SIG-M5 (cell line): Measurements from ENCODE around the gene TMEM62.
"Not testable (repeated sequence)": the region's sequence is repeated elsewhere in the genome, so short reads cannot be mapped to it uniquely, and the experiment has no call there.

Experiments
- DNase-seq: peaks from one replicate; lab custom pipeline; 2025; lab: John Stamatoyannopoulos, UW

Gene TMEM62

GRCh38 chr15:43209059-43209824, 75.9 kb downstream of the TMEM62 start:
- no peak for DNase-seq

- DNase-seq = no peak
Observed at GRCh38 chr15:43210172-43210745, 76.9 kb downstream of the TMEM62 start.

- DNase-seq = no peak
Observed at GRCh38 chr15:43210807-43211206, 77.4 kb downstream of the TMEM62 start.

GRCh38 chr15:43211224-43211735, 77.9 kb downstream of the TMEM62 start:
- no peak for DNase-seq

- DNase-seq = no peak
Observed at GRCh38 chr15:43212299-43212698, 78.9 kb downstream of the TMEM62 start.

GRCh38 chr15:43212951-43213350, 79.6 kb downstream of the TMEM62 start:
- no peak for DNase-seq

- no peak for DNase-seq
Observed at GRCh38 chr15:43213466-43213865, 80.1 kb downstream of the TMEM62 start.

- DNase-seq = no peak
Observed at GRCh38 chr15:43214169-43214568, 80.8 kb downstream of the TMEM62 start.

GRCh38 chr15:43214592-43215295, 81.4 kb downstream of the TMEM62 start:
- DNase-seq = no peak

GRCh38 chr15:43215961-43216360, 82.6 kb downstream of the TMEM62 start:
- DNase-seq = no peak

- DNase-seq = no peak
Observed at GRCh38 chr15:43218908-43219706, 85.7 kb downstream of the TMEM62 start.

- no peak for DNase-seq
Observed at GRCh38 chr15:43219929-43220928, 86.8 kb downstream of the TMEM62 start.

GRCh38 chr15:43220991-43221403, 87.6 kb downstream of the TMEM62 start, which contains the start of gene EPB42:
EPB42 (minus strand) TSS chr15:43221018; CDS start chr15:43220825, 193 bp downstream.
- DNase-seq = no peak

- no peak for DNase-seq
Observed at GRCh38 chr15:43221422-43221821, 88.0 kb downstream of the TMEM62 start.

- no peak for DNase-seq
Observed at GRCh38 chr15:43225201-43225949, 92.0 kb downstream of the TMEM62 start.

GRCh38 chr15:43225950-43226255, 92.5 kb downstream of the TMEM62 start:
- DNase-seq = not testable (repeated sequence)

GRCh38 chr15:43226436-43227305, 93.3 kb downstream of the TMEM62 start:
- DNase-seq = no peak

- DNase-seq = no peak
Observed at GRCh38 chr15:43229977-43230376, 96.6 kb downstream of the TMEM62 start.

GRCh38 chr15:43230640-43231115, 97.3 kb downstream of the TMEM62 start:
- no peak for DNase-seq
